Activated CD8-positive, alpha-beta memory T cell treated with anti-CD3 and anti-CD28 coated beads for 36 hours (primary cell): ENCODE results near the gene LGR6. TPM values are rescaled to one million over a fixed set of nuclear protein-coding genes. Genes with fewer than 3 reads are reported as not detected.

ENCODE experiments used
- CTCF ChIA-PET: fragments of 350-600 bp; sonication (Branson Sonifier 250); formaldehyde crosslinking; loops from one replicate; lab custom pipeline; 2021; ENCODE audit warnings: antibody characterized with exemption; lab: Charles Lee
- POLR2A ChIA-PET: fragments of 350-600 bp; sonication (Branson Sonifier 250); formaldehyde crosslinking; loops from one replicate; lab custom pipeline; 2021; ENCODE audit warnings: antibody characterized with exemption; lab: Charles Lee
- total RNA-seq, 2 experiments: library from RNA; stranded (reverse); gene quantifications; one replicate each; pipeline ENCODE4 v1.2.3, GENCODE V29; 2021

The LGR6 gene
- total RNA-seq, 2 experiments from 2014 or later, result 0.08 to 0.11 TPM

DNA sequence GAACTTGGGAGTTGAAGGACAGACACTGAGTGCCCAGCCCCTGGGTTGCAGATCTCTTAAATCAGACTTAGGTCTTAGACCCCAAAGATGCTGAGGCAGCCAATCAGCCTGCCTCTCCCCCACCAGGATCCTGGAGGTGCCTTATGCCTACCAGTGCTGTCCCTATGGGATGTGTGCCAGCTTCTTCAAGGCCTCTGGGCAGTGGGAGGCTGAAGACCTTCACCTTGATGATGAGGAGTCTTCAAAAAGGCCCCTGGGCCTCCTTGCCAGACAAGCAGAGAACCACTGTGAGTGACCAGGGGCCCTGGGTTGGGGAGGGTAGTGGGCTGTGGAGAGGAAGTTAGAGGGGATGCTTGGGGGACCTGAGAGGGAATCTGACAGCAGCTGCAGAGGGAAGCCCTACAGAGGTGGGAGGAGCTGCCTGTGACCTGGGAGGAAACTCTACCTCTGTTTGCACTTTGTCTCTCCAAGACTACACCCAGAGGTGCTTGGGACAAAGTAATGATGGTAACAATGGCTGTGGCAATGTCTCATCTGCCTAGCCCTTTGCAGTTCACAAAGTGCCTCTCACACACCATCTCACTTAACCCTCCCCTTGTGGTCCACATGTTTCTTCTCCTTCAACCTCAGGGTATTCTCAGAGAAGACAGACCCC lies 116.6 kb downstream of the LGR6 start:
- CTCF ChIA-PET, result no interaction called here
- POLR2A ChIA-PET, result no interaction called here

DNA sequence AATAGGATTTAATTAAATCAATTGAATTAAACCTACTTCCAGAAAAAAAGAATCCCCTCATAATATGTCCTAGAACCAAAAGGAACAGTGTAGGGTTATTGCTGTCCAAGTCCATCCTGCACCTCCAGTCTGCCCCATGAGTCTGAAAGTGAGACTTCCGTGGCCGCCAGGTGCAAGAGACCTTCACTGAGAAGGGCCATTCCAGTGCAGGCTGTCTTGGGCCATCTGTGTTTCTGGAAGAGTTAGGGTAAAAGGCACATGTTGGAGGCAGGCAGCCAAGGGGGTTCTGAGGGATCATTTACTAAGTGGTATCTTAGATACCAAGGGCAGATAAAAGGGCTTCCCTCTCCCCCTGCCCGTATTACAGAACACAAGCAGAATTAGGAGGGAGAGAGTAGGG lies 117.1 kb downstream of the LGR6 start:
- ChIA-PET POLR2A (no interaction called here), CTCF (interaction anchor here (6.0 kb wide), 1 partner anchor 118 kb away, joined by 25 read pairs; the partner anchor contains the start of gene LGR6)

DNA sequence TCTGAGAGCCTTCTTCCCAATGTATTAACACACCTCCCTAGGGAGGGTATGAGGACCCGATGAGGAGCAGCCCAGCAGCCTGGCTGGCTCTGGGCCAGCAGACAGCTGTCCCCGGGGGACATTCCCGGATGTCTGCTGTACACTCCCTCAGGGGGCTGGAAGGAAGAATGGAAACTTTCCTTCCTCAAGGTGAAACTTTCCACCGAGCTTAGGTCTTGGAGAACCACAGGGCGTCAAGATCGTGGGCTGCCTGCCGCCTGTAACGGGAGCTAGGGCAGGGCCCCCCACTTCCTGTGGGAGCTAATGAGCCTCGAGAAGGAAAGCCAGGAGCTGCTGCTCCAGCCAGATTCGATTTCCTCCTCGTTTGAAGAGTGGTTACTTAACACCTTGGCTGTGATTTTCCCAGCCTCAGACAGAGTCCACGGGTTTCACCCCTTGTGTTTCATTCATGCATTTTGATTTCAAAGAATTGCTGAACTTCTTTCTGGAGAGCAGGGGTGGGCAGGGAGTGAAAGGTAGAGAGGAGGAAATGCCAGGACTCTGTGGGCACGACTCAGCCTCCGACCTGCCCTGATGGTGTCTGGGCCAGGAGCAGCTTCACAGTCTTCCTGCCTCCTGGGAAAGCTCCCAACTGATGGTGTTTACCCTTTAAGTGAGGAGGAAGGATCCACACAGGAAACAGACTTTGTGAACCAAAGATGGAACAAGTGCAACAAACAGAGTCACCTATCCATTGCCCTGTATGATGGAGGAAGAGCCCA lies 118.5 kb downstream of the LGR6 start:
- ChIA-PET CTCF (interaction anchor here (6.0 kb wide), 1 partner anchor 119 kb away, joined by 25 read pairs; the partner anchor contains the start of gene LGR6), POLR2A (no interaction called here)

DNA sequence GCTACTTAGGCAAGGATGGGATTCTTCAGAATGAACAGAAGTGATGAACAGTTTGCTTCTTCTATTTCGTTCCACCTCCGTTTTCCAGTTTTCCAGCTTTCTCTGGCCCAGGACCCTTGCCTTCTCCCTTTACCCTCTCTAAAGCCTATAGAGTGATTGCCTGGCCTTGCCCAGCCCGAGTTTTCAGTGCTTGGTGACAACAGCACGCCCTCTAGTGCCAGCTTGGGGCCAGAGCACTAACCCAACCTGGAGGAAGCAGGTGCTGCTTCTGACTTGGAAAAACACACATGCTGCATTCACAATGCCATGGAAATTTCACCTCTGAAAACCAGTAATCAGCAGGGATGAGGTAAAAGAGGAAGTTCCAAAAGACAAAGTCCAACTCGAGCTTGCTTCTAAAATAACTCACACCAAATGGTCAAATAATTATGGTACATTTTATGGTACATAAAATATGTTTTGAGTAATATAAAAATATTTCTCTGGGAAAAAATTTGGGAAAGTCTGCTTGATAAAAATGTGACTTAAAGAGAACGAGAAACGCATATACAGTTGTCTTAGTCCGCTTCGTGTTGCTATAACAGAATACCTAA lies 122.1 kb downstream of the LGR6 start:
- CTCF ChIA-PET, result interaction anchor here (1.0 to 6.0 kb wide), 8 partner anchors 9 to 126 kb away, joined by 3 to 25 read pairs (median 4); partner anchors contain the start of gene LGR6

DNA sequence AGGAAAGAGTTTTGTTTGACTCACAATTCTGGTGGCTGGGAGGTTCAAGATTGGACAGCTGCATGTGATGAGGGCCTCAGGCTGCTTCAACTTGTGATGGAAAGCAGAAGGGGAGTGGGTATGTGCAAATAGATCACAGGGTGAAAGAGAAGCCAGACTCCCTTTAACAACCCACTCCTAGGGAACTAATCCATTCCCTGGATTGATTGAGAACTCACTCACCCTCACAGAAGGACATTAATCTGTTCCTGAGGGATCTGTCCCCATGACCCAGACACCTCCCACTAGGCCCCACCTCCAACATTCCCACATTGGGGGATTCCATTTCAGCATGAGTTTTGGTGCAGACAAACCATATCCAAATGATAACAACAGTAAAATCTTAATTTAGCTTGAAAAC lies 122.6 kb downstream of the LGR6 start:
- ChIA-PET CTCF (interaction anchor here (0.8 to 6.0 kb wide), 9 partner anchors 10 to 127 kb away, joined by 3 to 25 read pairs (median 4); partner anchors contain the start of gene LGR6), POLR2A (no interaction called here)

More for the DNA sequence above, 122.1 kb downstream of the LGR6 start:
- POLR2A ChIA-PET, result no interaction called here

DNA sequence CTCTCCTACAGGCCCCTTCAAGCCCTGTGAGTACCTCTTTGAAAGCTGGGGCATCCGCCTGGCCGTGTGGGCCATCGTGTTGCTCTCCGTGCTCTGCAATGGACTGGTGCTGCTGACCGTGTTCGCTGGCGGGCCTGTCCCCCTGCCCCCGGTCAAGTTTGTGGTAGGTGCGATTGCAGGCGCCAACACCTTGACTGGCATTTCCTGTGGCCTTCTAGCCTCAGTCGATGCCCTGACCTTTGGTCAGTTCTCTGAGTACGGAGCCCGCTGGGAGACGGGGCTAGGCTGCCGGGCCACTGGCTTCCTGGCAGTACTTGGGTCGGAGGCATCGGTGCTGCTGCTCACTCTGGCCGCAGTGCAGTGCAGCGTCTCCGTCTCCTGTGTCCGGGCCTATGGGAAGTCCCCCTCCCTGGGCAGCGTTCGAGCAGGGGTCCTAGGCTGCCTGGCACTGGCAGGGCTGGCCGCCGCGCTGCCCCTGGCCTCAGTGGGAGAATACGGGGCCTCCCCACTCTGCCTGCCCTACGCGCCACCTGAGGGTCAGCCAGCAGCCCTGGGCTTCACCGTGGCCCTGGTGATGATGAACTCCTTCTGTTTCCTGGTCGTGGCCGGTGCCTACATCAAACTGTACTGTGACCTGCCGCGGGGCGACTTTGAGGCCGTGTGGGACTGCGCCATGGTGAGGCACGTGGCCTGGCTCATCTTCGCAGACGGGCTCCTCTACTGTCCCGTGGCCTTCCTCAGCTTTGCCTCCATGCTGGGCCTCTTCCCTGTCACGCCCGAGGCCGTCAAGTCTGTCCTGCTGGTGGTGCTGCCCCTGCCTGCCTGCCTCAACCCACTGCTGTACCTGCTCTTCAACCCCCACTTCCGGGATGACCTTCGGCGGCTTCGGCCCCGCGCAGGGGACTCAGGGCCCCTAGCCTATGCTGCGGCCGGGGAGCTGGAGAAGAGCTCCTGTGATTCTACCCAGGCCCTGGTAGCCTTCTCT lies 124.6 kb downstream of the LGR6 start:
- POLR2A ChIA-PET, result no interaction called here
- CTCF ChIA-PET, result interaction anchor here (3.0 kb wide), 1 partner anchor 129 kb away, joined by 18 read pairs; no protein-coding TSS in a partner anchor

DNA sequence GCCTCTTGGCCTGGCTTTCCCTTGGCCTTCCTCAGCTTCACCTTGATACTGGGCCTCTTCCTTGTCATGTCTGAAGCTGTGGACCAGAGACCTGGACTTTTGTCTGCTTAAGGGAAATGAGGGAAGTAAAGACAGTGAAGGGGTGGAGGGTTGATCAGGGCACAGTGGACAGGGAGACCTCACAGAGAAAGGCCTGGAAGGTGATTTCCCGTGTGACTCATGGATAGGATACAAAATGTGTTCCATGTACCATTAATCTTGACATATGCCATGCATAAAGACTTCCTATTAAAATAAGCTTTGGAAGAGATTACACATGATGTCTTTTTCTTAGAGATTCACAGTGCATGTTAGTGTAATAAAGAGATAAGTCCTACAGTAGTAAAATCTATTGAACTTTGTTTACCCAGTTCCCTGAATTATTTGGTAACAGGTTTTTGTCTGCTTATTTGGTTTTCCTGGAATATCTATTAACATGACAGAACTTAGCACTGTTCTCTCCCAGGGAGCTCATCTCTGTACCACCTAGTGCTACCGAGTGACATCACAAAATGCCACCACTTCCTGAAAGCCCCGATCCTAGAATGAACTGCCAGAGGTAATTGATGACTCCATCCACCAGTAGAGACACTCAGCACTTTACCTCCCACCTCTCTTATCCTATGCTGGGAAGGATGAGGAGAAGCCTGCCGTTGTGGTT lies 125.9 kb downstream of the LGR6 start:
- ChIA-PET POLR2A (no interaction called here), CTCF (interaction anchor here (1.2 kb wide), 1 partner anchor 126 kb away, joined by 7 read pairs; the partner anchor contains the start of gene LGR6)

DNA sequence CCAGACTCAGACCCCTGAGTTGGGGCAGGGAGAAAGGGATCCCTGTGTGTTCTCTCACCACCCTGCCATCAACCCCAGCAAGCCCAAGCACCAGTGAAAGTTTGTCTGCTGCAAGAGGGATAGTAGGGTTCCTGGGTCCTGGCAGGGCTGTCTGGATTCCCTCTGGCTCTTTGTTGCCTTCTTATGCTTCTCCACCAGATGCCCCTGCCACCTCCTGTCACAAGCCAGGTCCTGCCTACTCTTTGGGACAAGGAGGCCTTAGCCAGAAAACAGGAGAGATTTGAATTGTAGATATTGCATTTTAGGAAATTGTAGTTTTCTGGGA lies 126.4 kb downstream of the LGR6 start:
- ChIA-PET CTCF (interaction anchor here (1.2 kb wide), 1 partner anchor 127 kb away, joined by 7 read pairs; the partner anchor contains the start of gene LGR6), POLR2A (no interaction called here)

DNA sequence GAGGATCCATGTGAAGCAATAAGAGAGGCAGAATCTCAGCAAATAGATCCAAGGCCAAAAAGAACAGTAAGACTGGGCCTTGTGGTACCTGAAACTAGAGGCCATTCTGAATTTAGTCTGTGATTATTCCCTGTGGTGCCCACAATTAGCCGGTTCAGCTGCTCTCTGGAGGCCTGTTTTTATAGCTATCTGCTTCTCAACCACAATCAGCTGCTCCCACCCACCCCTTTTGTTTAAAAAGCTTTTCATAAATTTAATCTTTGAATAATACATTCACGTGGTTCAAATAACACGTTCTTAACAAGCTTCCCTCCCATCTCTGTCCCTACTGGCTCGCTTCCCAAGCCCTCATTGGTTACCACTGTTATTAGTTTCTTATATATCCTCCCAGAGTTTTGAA lies 130.1 kb downstream of the LGR6 start:
- POLR2A ChIA-PET, result no interaction called here
- CTCF ChIA-PET, result no interaction called here

DNA sequence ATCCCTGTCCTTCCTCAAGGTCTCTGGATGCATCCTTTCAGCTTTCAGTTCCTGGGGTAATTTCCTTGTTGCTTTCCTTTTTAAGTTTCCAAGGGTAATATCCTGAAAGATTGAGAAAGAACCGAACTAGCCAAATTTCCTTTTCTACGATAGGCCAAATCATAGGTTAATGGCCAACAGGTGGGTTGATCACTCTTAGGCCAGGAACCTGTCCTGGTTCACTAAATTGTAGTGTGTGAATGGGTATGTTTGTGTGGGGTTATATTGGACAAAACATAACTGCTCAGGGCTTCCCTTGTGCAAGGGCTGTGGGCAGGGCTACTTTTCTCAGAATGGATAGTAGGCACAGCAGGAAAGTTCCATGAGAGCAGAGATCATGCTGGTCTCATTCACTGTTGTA lies 131.0 kb downstream of the LGR6 start:
- CTCF ChIA-PET, result interaction anchor here (0.7 kb wide), 2 partner anchors 14 to 682 kb away, joined by 3 to 5 read pairs; no protein-coding TSS in a partner anchor

DNA sequence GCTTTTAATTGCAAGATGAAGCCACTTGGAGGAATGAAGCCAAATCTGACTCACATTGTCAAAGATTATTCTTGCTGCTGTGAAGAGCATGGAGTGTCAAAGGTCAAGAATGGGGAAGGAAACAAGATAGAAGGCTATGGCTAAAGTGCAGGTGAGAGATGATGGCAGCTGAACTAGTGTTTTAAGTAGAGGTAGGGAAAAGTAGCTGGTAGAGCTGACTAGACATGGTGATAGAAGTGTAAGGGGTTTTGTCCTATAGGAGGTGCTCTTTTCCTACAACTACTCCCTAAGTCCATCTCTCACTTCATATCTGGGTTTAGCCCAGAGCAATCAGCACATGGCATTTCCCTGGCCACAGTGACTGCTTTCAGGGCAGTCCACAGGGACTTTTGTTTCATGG lies 136.3 kb downstream of the LGR6 start:
- POLR2A ChIA-PET, result no interaction called here
- CTCF ChIA-PET, result interaction anchor here (1.0 kb wide), 1 partner anchor 8 kb away, joined by 5 read pairs; no protein-coding TSS in a partner anchor

More for the DNA sequence above, 131.0 kb downstream of the LGR6 start:
- POLR2A ChIA-PET, result no interaction called here

DNA sequence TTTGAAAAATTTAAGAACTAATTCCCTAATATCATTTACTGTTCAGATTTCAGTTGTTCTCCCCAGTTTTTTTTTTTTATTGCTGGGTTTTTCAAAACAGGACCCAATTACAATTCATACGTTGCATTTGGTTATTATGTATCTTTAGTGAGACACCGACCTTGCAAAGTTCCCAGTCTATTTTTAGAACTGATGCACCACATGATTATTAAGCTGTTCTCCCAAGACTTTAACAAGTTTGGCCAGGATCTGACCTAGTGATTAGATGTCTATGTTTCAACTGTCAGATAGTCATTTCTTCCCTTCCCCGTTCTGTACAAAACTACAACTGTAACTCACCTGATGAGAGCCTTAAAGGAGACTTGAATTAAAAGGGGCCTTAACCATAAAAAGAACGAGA lies 140.3 kb downstream of the LGR6 start:
- CTCF ChIA-PET, result no interaction called here
- POLR2A ChIA-PET, result no interaction called here

DNA sequence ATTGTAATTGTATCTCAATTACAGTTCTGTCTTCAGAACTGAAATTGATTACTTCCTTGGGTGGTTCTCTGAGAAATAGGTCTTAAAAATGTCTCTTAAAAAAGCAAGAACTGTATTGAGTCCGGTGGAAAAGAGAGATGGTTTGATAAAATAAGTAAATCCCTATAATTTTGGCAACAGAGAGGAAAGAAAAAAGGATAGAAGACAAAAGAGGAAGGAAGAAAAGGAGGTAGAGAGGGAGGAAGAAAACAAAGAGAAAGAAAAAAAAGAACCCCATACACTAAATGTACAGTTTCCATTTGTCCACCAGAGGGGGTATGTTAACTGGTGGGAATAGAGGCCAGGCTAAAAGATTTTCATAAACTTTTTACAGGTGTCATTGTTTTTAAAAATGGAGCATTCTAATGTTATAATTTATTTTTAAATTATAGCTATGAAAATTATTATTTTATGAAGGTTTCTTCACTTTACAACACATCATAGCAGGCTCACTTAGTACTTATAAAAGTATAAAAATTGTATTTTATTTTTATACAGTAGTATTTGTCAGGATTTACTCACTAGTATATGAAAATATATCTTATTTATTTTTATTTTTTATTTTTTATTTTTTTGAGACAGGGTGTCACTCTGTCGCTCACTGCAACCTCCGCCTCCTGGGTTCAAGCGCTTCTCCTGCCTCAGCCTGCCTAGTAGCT lies 150.2 kb downstream of the LGR6 start:
- ChIA-PET CTCF (interaction anchor here (0.6 kb wide), 2 partner anchors 11 to 16 kb away, joined by 3 to 4 read pairs; no protein-coding TSS in a partner anchor), POLR2A (no interaction called here)

DNA sequence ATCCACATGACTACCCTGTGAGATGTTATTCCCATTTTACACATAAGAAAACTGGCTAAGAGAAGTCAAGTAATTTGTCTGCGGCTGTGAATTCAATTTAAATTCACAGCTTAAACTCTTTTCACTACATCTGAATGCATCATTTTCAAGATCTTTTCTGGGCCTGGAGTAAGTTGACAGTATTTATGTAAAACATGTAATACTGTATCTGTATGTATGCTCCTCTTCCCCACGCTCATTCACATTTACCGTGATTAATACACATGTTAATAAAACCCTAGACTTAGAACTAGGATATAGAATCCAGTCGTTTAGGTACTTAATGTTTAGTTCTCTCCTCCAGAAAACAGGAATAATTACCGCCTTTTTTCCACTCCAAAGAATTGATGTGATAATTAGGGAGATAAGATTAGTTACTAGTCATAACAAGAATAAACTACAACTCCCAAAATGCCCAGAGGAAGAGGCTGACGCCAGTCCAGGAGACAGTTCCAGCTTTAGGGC lies 154.5 kb downstream of the LGR6 start:
- POLR2A ChIA-PET, result interaction anchor here (1.5 kb wide), 1 partner anchor 659 kb away, joined by 3 read pairs; the partner anchor contains the start of gene TMEM183A
- CTCF ChIA-PET, result no interaction called here

DNA sequence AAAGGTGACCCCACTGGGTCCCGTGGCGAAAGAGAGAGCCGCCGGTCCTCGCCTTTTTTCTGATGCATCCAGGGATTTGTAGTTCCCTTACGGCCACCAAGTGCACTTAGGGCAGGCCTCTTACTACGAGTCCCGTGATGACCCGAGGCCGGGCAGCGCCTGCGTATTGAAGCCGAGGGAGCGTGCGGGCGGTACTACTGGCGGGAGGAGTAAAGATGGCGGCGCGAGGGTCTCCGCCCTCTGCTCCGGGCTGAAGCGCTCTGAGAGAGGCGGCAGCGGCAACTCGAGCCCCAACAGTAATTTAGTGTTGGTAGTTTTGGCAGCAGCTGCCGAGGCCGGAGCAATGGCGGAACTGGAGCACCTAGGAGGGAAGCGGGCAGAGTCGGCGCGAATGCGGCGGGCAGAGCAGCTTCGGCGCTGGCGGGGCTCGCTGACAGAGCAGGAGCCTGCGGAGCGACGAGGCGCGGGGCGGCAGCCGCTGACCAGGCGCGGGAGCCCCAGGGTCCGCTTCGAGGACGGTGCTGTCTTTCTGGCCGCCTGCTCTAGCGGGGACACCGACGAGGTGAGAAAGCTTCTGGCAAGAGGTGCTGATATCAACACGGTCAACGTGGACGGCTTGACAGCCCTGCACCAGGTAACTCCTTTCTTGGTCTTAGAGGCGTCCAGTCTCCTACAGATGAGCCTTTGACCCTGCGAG lies 155.1 kb downstream of the LGR6 start, which contains the start of gene PPP1R12B:
Gene PPP1R12B, plus strand, starts transcription at position 191 of the 697 bp plus-strand sequence. Its CDS starts 153 bp downstream, at position 344.
- CTCF ChIA-PET, result no interaction called here
- POLR2A ChIA-PET, result interaction anchor here (1.5 kb wide), 1 partner anchor 658 kb away, joined by 3 read pairs; the partner anchor contains the start of gene TMEM183A

DNA sequence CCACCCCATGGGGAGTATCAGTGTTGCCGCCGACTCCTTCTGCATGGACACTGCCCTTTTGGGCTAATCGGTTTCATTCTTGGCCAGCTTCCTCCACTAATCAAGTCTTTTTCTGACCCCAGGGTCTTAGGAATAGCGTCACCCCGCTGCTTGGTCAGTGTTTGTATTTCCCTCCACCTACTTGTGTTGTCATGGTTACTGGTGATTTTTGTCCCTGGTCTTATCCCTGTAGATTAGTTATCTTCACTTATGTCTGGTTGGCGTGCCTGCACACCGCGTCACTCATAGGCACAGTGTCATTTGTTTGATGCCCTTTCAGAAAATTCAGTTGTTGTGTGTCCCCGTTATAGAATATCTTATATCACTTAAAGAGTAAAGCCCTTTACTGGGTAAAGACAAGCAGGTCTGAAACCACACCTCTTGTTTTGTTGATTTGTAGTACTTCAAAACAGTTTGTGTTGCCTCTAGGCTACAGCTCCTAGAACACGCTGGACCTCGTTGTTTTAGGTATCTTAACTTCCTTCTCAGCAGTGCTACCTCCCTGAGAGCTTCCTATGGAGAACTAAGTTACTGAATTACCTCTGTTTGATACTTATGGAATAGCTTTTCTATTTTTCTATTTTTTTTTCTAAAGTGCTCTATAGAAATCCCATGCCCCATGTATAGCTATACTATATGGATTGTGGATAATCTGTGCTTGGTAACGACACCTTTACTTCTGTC lies 155.8 kb downstream of the LGR6 start:
- ChIA-PET CTCF (no interaction called here), POLR2A (interaction anchor here (0.8 to 1.5 kb wide), 2 partner anchors 8 to 658 kb away, joined by 3 to 6 read pairs; partner anchors contain the start of genes TMEM183A and UBE2T)
